Small intestine (tissue), 7 donors: ENCODE data around the gene CEP89. TPM values are rescaled to one million over a fixed set of nuclear protein-coding genes. Genes with fewer than 3 reads are reported as not detected.
"Not testable (repeated sequence)": the region's sequence is repeated elsewhere in the genome, so short reads cannot be mapped to it uniquely, and the experiment has no call there.

Experiments
- DNase-seq, 2 donors: peaks; one replicate each; pipeline versions ENCODE4 v3.0.0 to v3.0.0-alpha.2; 2013
- FAIRE-seq: peaks from 2 replicates; lab custom pipeline; 2012; peaks lifted over from hg19 to GRCh38; lab: Jason Lieb, UNC
- H3K27ac ChIP-seq, 3 donors: one replicate each; pipeline ENCODE4 v1.5.1; 2013; ENCODE audit warnings: low read length in 2 of 3, mild to moderate bottlenecking in 2 of 3, control low read depth in 1 of 3, inconsistent platforms in 1 of 3, low read depth in 1 of 3, moderate library complexity in 1 of 3
- H3K27me3 ChIP-seq, 3 donors: one replicate each; pipeline ENCODE4 v1.6.1; 2013; ENCODE audit warnings: low read length in 3 of 3, inconsistent platforms in 1 of 3; ENCODE audit not compliant: control insufficient read depth in 3 of 3, insufficient read depth in 3 of 3
- H3K36me3 ChIP-seq, 3 donors: one replicate each; pipeline ENCODE4 v1.6.1; 2013; ENCODE audit warnings: low read length in 3 of 3, inconsistent platforms in 1 of 3, low read depth in 1 of 3, mild to moderate bottlenecking in 1 of 3, moderate library complexity in 1 of 3; ENCODE audit not compliant: control insufficient read depth in 3 of 3, insufficient read depth in 2 of 3
- H3K4me1 ChIP-seq, 3 donors: one replicate each; pipeline ENCODE4 v1.6.1; 2013; ENCODE audit warnings: low read length in 2 of 3, inconsistent platforms in 1 of 3, low read depth in 1 of 3, mild to moderate bottlenecking in 1 of 3, moderate library complexity in 1 of 3; ENCODE audit not compliant: control insufficient read depth in 3 of 3, insufficient read depth in 2 of 3
- H3K4me3 ChIP-seq, 3 donors: one replicate each; pipeline ENCODE4 v1.5.1; 2013; ENCODE audit warnings: low read length in 3 of 3, control low read depth in 1 of 3, inconsistent platforms in 1 of 3, low read depth in 1 of 3, mild to moderate bottlenecking in 1 of 3, moderate library complexity in 1 of 3
- H3K9me3 ChIP-seq, 2 donors: one replicate each; pipeline ENCODE4 v1.6.1; 2013; ENCODE audit warnings: low read depth in 1 of 2, low read length in 1 of 2; ENCODE audit not compliant: control insufficient read depth in 2 of 2, insufficient read depth in 1 of 2
- WGBS, 3 donors: extraction: QIAGEN DNeasy Blood & Tissue Kit; methylation state at CpG; one replicate each; pipeline ENCODE4 v1.1.7; 2013; 5-methylcytosine and 5-hydroxymethylcytosine counted together
- polyA plus RNA-seq, 4 donors: library from polyadenylated mRNA; stranded (reverse) in 3 of 4; unstranded in 1 of 4; fragments of 200-250 nt in 3 of 4; fragments of 120-200 nt in 1 of 4; gene quantifications; one replicate each; pipeline versions ENCODE4 v1.2.1 to v1.2.3, GENCODE V29; 2013
- donor health status: healthy with polysubstance abuse.
- donor health status: control.
- donor health status: control.
- donor health status: Bipolar disorder and iron deficiency.
- donor health status: healthy.

Gene CEP89
- polyA plus RNA-seq, 4 donors = 3.5 to 12.4 (median 6.3) TPM

DNA sequence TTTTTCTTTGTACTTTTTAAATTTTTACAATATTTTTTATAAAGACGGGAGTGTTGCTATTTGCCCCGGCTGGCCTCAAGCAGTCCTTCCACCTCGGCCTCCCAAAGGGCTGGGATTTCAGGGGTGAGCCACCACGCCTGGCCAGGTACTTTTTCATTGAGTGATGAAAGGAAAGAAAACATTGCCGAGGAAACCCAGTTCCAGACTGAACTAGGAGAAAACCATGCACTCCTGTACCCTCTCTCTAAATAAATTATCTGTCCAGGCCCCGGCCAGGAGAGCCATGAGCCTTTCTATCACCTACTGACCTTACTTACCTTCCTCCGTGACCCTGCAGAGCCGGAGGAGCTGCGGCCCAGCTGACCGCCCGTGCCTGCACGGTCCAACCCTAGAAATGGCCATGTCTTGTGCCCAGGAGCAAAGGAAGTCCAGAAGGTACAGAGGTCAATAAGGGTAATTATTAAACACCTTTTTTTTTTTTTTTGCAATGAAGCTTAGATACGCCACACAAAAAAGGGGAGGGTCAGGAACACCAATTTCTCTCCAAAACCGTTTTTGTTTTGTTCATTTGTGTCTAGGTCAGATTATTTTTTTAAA is 102.3 kb downstream of the CEP89 start, which contains the start of gene SLC7A9:
Gene SLC7A9, minus strand, starts transcription at position 399 of the 597 bp plus-strand sequence. CDS start 1,233 bp downstream, outside the sequence.
- H3K36me3 ChIP-seq = peaks cover 0 to 21% (median 2%) of the 10 kb centered on the region in 3 donors
- H3K4me1 ChIP-seq = peaks cover 0 to 16% (median 12%) of the 10 kb centered on the region in 3 donors
- no peaks in the 10 kb centered on the region for H3K27me3 ChIP-seq
- H3K9me3 ChIP-seq = peaks cover 0 to 3% of the 10 kb centered on the region in 2 donors
- FAIRE-seq (no peak), DNase-seq (peak; percentile 76 to 80)
- H3K27ac ChIP-seq = peak within 1 kb of the TSS; percentile 43 to 90 (median 88)
- peak within 1 kb of the TSS in 2 of 3 donors; percentile 32 to 52 for H3K4me3 ChIP-seq
- 29 to 66% (median 45%) methylated on average over 14 of the region's 14 CpGs for WGBS, 3 donors

DNA sequence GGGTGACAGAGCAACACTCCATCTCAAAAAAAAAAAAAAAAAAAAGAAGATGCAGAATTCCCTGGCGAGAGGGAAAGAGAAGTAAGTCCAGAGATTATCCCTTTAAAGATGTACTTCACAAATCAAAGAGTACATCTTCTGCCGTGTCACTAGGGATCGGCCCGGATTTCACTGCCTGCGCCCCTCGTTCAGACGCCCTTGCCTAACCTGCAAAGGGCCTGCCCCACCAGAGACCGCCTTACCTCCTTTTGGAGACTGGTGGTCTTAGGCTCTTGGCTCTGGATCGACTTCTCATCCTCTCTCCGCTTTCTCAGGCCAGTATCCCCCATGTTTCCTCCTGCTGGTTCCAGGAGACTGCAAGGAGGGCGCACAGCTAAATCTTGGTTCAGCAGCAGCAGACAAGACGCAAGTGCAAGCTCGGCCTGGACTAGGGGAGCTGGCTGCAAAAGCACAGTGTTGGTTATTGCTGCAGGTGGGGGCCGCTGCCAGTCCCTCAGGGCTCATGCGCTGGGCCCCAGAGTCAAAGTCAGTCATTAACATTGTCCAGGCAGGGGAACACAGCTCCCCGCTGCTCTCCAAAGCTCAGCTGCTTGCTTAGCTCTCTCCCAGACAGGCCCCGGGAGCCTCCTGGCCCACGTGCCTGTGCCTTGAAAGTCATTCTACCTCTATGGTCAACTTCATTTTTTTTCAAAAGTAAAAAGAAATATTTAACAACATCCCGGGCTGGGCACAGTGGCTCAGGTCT is 103.4 kb downstream of the CEP89 start:
- peaks cover 0 to 16% (median 12%) of the 10 kb centered on the region in 3 donors for H3K4me1 ChIP-seq
- peak overlapping the region in 1 of 3 donors; percentile 88 for H3K27ac ChIP-seq
- FAIRE-seq (no peak), DNase-seq (peak in 1 of 2 donors; percentile 60)
- H3K4me3 ChIP-seq = peak overlapping the region in 2 of 3 donors; percentile 16 to 52
- peaks cover 0 to 3% of the 10 kb centered on the region in 2 donors for H3K9me3 ChIP-seq
- H3K36me3 ChIP-seq = peaks cover 0 to 32% (median 2%) of the 10 kb centered on the region in 3 donors
- 84 to 90% (median 90%) methylated on average over 19 of the region's 19 CpGs for WGBS, 3 donors
- H3K27me3 ChIP-seq = no peaks in the 10 kb centered on the region

DNA sequence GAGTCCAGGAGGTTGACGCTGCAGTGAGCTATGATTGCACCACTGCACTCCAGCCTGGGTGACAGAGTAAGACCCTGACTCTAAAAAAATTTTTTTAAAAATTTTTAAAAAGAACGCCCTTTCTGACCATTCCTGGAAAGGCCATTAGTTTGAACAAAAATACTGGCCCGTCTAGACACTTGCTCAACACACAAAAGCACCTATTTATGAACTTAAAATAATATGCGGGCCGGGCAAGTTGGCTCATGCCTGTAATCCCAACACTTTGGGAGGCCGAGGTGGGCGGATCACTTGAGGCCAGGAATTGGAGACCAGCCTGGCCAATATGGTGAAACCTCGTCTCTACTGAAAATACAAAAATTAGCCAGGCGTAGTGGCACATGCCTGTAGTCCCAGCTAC is 104.3 kb downstream of the CEP89 start:
- H3K27me3 ChIP-seq, FAIRE-seq, H3K27ac ChIP-seq, DNase-seq, H3K9me3 ChIP-seq: not testable (repeated sequence)
- WGBS, 3 donors = 95 to 97% (median 96%) methylated on average over 9 of the region's 9 CpGs
- Histone ChIP-seq H3K4me1 (peaks cover 0 to 16% (median 12%) of the 10 kb centered on the region in 3 donors), H3K36me3 (peaks cover 0 to 41% (median 5%) of the 10 kb centered on the region in 3 donors), H3K4me3 (peak overlapping the region in 1 of 3 donors; percentile 25)

DNA sequence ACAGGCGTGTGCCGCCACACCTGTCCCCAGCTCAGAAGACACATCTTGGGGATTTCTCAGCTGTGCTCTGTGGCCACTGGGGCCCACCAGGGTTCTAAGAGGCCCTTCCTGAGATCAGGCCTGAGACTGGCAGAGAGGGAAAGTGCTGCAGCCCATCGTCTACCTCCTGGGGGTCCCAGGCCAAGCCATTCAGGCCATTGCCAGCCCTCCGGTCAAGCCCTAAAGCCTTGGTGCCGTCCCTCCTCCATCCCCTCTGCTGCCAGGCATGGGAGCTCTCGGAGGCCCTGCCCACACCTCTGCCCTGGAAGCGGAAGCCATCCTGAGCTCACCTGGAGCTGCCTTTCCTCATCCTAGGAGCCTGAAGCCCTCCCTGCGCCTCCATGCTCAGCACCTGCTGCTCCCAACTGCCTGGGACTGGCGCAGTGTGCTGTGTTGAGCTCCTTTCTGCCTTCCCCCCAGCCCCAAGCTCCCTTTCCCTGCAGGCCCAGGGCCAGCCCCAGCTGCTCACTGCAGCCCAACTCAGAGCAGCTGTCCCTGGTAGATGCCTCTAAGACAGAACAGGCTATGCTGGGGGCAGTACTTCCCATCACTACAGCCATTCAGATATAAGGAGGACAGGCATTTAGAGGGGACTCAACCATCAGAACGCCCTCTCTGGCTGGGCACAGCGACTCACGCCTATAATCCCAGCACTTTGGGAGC is 105.0 kb downstream of the CEP89 start:
- H3K27ac ChIP-seq = no peak overlapping the region
- no peak for DNase-seq
- peaks cover 0 to 14% (median 12%) of the 10 kb centered on the region in 3 donors for H3K4me1 ChIP-seq
- no peak for FAIRE-seq
- no peaks in the 10 kb centered on the region for H3K9me3 ChIP-seq
- peaks cover 0 to 48% (median 9%) of the 10 kb centered on the region in 3 donors for H3K36me3 ChIP-seq
- peak overlapping the region in 1 of 3 donors; percentile 25 for H3K4me3 ChIP-seq
- 86 to 89% (median 87%) methylated on average over 12 of the region's 12 CpGs for WGBS, 3 donors
- no peaks in the 10 kb centered on the region for H3K27me3 ChIP-seq

DNA sequence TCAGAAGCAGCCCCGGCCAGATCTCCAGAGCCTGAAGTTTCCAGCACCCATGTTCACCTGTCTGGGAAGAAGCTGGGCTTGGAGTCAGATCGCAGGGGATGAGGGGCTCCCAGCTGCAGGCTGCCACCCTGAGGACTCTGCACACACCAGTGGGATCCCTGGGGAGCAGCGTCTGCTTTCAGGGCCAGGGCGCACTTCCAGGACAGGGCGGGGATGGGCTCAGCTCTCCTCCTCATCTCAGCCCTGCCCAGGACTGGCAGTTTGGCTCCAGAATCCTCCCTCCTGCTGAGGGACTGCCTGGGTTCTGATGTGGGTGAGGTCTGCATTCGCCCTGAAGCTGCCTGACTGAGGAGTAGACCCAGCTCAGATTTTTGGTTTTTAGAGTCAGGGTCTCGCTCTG is 105.7 kb downstream of the CEP89 start:
- H3K4me3 ChIP-seq = peak overlapping the region in 1 of 3 donors; percentile 12
- H3K4me1 ChIP-seq = peaks cover 0 to 12% (median 12%) of the 10 kb centered on the region in 3 donors
- H3K9me3 ChIP-seq = no peaks in the 10 kb centered on the region
- FAIRE-seq (no peak), DNase-seq (no peak)
- H3K27ac ChIP-seq = no peak overlapping the region
- WGBS, 3 donors = 74 to 82% (median 80%) methylated on average over 7 of the region's 7 CpGs
- peaks cover 0 to 50% (median 9%) of the 10 kb centered on the region in 3 donors for H3K36me3 ChIP-seq
- no peaks in the 10 kb centered on the region for H3K27me3 ChIP-seq

DNA sequence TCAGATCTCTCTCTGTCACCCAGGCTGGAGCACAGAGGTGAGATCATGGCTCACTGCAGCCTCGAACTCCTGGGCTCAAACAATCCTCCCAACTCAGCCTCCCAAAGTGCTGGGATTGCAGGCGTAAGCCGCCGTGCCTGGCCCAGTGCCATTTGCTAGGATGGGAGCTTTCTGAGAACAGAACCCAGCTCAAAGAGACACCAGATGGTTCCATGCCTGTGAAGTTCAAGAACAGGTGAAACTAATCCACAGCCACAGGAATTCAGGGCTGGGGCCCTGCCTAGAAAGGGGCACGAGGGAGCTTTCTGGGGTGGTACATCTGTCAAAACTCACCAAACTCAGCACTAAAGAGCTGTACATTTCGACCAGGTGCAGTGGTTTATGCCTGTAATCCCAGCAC is 106.4 kb downstream of the CEP89 start:
- no peak for DNase-seq

DNA sequence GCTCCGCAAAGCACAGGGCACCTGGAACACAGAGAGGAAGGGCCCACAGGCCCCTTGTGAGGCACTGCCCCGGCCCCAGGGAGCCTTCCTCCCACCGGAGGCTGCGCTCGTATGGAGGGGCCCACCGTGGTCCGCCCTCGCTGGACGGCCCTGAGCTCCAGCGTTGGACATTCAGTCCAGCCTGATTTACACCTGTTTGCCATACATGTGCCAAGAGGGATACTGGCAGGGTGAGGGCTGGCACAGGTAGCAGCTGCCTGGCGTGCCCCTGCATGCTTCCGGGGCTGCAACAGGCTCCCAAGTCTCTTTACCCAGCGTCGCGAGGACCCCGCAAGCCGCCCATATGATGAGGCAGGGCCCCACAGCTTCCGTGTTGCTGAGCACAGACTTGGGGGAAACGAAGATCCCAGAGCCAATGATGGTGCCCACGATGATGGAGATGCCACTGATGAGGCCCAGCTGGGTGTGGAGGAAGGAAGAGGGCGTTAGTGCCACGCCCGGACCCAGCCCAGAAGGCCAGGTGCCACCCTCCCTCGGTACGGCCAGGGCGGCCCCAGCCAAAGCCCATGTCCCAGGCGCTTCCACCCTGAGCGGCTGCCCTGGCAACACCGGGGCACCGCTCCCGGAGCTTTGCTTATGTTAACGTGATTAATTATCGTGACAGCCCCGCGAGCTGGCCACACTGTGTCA is 107.3 kb downstream of the CEP89 start:
- no peak for DNase-seq
- peaks cover 0 to 57% (median 12%) of the 10 kb centered on the region in 3 donors for H3K36me3 ChIP-seq
- H3K4me1 ChIP-seq = peaks cover 0 to 6% (median 0%) of the 10 kb centered on the region in 3 donors
- no peak overlapping the region for H3K27ac ChIP-seq
- WGBS, 3 donors = 84 to 88% (median 86%) methylated on average over 35 of the region's 35 CpGs
- H3K9me3 ChIP-seq = no peaks in the 10 kb centered on the region
- no peak for FAIRE-seq
- no peak overlapping the region for H3K4me3 ChIP-seq
- H3K27me3 ChIP-seq = no peaks in the 10 kb centered on the region

More for the DNA sequence above, 106.4 kb downstream of the CEP89 start:
- H3K9me3 ChIP-seq = no peaks in the 10 kb centered on the region
- H3K36me3 ChIP-seq = peaks cover 0 to 50% (median 12%) of the 10 kb centered on the region in 3 donors
- peaks cover 0 to 7% (median 4%) of the 10 kb centered on the region in 3 donors for H3K4me1 ChIP-seq
- no peak overlapping the region for H3K4me3 ChIP-seq
- H3K27ac ChIP-seq = no peak overlapping the region
- no peak for FAIRE-seq
- 81 to 86% (median 82%) methylated on average over 6 of the region's 6 CpGs for WGBS, 3 donors
- no peaks in the 10 kb centered on the region for H3K27me3 ChIP-seq
